SK-N-SH treated with all-trans-retinoic acid at 6 μM for 48 hours (cell line): ENCODE data around the gene CTPS2.

Experiments used
- ATAC-seq: fragments of 200-7000 bp; cut with Tn5 transposase; 3 replicates; pipeline ENCODE4 v1.9.1; 2020; ENCODE audit warnings: mild to moderate bottlenecking, moderate library complexity
- ARNTL ChIP-seq: fragments of 450-650 bp; formaldehyde crosslinking; IDR thresholded peaks from 2 replicates; pipeline ENCODE4 v1.5.0; 2020; ENCODE audit warnings: low read depth, mild to moderate bottlenecking, moderate library complexity, borderline replicate concordance
- BACH2 ChIP-seq: fragments of 250-450 bp; sonication (Bioruptor Pico); IDR thresholded peaks from 2 replicates; pipeline ENCODE4 v1.9.0; 2021; ENCODE audit warnings: mild to moderate bottlenecking, borderline replicate concordance
- CSDC2 ChIP-seq: fragments of 250-450 bp; sonication (Bioruptor Pico); IDR thresholded peaks from 2 replicates; pipeline ENCODE4 v1.5.0; 2020; ENCODE audit warnings: mild to moderate bottlenecking, moderate library complexity
- ESRRG ChIP-seq: fragments of 250-450 bp; sonication (Bioruptor Pico); IDR thresholded peaks from 2 replicates; pipeline ENCODE4 v1.6.1; 2021; ENCODE audit warnings: mild to moderate bottlenecking
- OSR1 ChIP-seq: fragments of 250-450 bp; sonication (Bioruptor Pico); IDR thresholded peaks from 2 replicates; pipeline ENCODE4 v1.8.0; 2022; ENCODE audit warnings: moderate library complexity, mild to moderate bottlenecking, inconsistent platforms
- PPARA ChIP-seq: fragments of 250-450 bp; sonication (Bioruptor Pico); IDR thresholded peaks from 2 replicates; pipeline ENCODE4 v1.5.0; 2020; ENCODE audit warnings: mild to moderate bottlenecking, borderline replicate concordance
- RARB ChIP-seq: fragments of 250-450 bp; sonication (Bioruptor Pico); IDR thresholded peaks from 2 replicates; pipeline ENCODE4 v1.8.0; 2021; ENCODE audit warnings: mild to moderate bottlenecking, moderate library complexity
- SNAI2 ChIP-seq: fragments of 250-450 bp; sonication (Bioruptor Pico); IDR thresholded peaks from 2 replicates; pipeline ENCODE4 v1.5.0; 2020; ENCODE audit warnings: mild to moderate bottlenecking, moderate library complexity
- TCF4 ChIP-seq: fragments of 250-450 bp; sonication (Bioruptor Pico); IDR thresholded peaks from 2 replicates; pipeline ENCODE4 v1.8.0; 2021; ENCODE audit warnings: mild to moderate bottlenecking, moderate library complexity, borderline replicate concordance
- TOX ChIP-seq: fragments of 250-450 bp; sonication (Bioruptor Pico); IDR thresholded peaks from 2 replicates; pipeline ENCODE4 v1.8.0; 2021; ENCODE audit warnings: mild to moderate bottlenecking, moderate library complexity, borderline replicate concordance
- ZC3H10 ChIP-seq: fragments of 250-450 bp; sonication (Bioruptor Pico); IDR thresholded peaks from 2 replicates; pipeline ENCODE4 v1.5.1; 2021; ENCODE audit warnings: mild to moderate bottlenecking, moderate library complexity
- ZFP3 ChIP-seq: fragments of 250-450 bp; sonication (Bioruptor Pico); IDR thresholded peaks from 2 replicates; pipeline ENCODE4 v1.5.0; 2020; ENCODE audit warnings: mild to moderate bottlenecking, moderate library complexity
- ZFP30 ChIP-seq: fragments of 450-650 bp; formaldehyde crosslinking; IDR thresholded peaks from 2 replicates; pipeline ENCODE4 v1.5.0; 2022; ENCODE audit warnings: mild to moderate bottlenecking, moderate library complexity
- ZNF565 ChIP-seq: fragments of 450-650 bp; formaldehyde crosslinking; conservative IDR thresholded peaks from 2 replicates; pipeline ENCODE4 v1.5.0; 2020; ENCODE audit warnings: low read depth, mild to moderate bottlenecking, moderate library complexity
- ZNF70 ChIP-seq: fragments of 450-650 bp; formaldehyde crosslinking; IDR thresholded peaks from 2 replicates; pipeline ENCODE4 v1.5.0; 2020; ENCODE audit warnings: mild to moderate bottlenecking, moderate library complexity
- ZNF8 ChIP-seq: fragments of 450-650 bp; formaldehyde crosslinking; IDR thresholded peaks from 2 replicates; pipeline ENCODE4 v1.5.0; 2020; ENCODE audit warnings: mild to moderate bottlenecking, moderate library complexity
- TF ChIP-seq, protein P1 (sequence below): fragments of 250-450 bp; sonication (Bioruptor Pico); IDR thresholded peaks from 2 replicates; pipeline ENCODE4 v1.8.0; 2021; ENCODE audit warnings: low read depth, mild to moderate bottlenecking, moderate library complexity, borderline replicate concordance
- TF ChIP-seq, protein P2 (sequence below): fragments of 250-450 bp; sonication (Bioruptor Pico); IDR thresholded peaks from 2 replicates; pipeline ENCODE4 v1.5.1; 2020; ENCODE audit warnings: low read depth, mild to moderate bottlenecking, moderate library complexity
- TF ChIP-seq, protein P3 (sequence below): fragments of 250-450 bp; sonication (Bioruptor Pico); IDR thresholded peaks from 2 replicates; pipeline ENCODE4 v1.5.1; 2021; ENCODE audit warnings: mild to moderate bottlenecking, moderate library complexity
- TF ChIP-seq, protein P4 (sequence below): fragments of 250-450 bp; sonication (Bioruptor Pico); IDR thresholded peaks from 2 replicates; pipeline ENCODE4 v1.5.0; 2020; ENCODE audit warnings: mild to moderate bottlenecking, moderate library complexity
- TF ChIP-seq, protein P5 (sequence below): fragments of 250-450 bp; sonication (Bioruptor Pico); IDR thresholded peaks from 2 replicates; pipeline ENCODE4 v1.8.0; 2020; ENCODE audit warnings: mild to moderate bottlenecking, moderate library complexity, borderline replicate concordance

Gene CTPS2

DNA sequence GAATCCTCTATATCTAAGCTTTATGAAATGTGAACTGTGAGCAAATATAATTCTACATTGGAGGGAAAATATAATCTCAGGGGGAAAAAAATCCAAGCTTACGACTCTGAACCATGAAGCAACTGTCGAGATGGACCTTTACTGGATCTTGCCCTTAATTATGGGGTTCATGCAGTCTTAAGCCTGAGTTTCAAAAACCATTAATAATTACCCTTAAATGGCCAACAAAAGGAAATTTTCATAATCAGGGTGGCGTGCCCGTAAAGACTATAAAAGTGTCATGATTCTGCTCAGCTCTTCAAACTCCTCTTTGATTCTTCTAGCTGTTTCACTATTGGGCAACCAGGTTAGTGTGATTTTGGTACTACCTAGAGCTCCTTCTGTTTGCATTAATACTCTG lies 62.6 kb downstream of the CTPS2 start, which contains the start of gene S100G:
S100G (plus strand) TSS at position 301 of the 400 bp plus-strand sequence. CDS start 849 bp downstream, outside the sequence.
- TF ChIP-seq PPARA (CRISPR knock-in tag) (no peak), TOX (CRISPR knock-in tag) (no peak), BACH2 (CRISPR knock-in tag) (no peak)
- TF ChIP-seq, protein P1, sequence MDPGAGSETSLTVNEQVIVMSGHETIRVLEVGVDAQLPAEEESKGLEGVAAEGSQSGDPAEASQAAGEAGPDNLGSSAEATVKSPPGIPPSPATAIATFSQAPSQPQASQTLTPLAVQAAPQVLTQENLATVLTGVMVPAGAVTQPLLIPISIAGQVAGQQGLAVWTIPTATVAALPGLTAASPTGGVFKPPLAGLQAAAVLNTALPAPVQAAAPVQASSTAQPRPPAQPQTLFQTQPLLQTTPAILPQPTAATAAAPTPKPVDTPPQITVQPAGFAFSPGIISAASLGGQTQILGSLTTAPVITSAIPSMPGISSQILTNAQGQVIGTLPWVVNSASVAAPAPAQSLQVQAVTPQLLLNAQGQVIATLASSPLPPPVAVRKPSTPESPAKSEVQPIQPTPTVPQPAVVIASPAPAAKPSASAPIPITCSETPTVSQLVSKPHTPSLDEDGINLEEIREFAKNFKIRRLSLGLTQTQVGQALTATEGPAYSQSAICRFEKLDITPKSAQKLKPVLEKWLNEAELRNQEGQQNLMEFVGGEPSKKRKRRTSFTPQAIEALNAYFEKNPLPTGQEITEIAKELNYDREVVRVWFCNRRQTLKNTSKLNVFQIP (CRISPR knock-in tag) = no peak
- TF ChIP-seq, protein P2, sequence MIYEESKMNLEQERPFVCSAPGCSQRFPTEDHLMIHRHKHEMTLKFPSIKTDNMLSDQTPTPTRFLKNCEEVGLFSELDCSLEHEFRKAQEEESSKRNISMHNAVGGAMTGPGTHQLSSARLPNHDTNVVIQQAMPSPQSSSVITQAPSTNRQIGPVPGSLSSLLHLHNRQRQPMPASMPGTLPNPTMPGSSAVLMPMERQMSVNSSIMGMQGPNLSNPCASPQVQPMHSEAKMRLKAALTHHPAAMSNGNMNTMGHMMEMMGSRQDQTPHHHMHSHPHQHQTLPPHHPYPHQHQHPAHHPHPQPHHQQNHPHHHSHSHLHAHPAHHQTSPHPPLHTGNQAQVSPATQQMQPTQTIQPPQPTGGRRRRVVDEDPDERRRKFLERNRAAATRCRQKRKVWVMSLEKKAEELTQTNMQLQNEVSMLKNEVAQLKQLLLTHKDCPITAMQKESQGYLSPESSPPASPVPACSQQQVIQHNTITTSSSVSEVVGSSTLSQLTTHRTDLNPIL (CRISPR knock-in tag) = no peak
- TF ChIP-seq, all 23 proteins: peak for 0
- no peak for ATAC-seq

DNA sequence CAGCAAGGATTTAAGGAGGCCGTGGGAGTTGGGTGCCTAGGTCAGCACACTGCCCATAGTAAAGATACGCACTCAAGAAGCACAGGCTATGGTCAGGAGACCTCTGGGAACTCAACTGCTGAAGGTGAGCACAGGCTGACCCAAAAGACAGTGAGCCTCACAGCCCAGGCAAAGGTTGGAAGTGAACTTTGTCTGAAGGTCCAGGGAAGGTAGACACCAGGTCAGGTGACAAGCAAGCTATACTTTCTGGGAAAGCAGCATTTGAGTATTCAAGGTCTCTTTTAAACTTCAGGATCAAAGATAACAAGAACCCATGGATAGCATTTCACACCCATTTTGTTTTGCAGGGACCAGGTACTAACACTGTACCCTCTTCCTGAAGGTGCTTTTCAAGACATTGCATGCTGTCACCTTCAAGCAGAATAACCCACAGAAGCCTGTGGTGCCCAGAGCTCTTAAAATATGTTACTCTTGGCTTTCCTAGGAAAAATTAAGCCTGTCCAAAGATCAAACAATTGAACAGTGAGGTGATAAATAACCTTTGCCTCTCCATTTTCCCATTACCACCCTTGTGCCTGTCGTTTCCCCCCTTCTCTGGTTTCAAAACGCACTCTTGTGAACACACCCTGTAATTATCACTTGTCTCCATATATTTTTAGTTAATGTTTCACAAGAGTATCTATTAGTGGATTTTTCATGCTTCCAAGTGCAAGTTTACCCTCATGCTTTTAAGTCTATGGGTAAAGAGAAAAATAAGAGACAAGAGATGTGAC lies 65.9 kb downstream of the CTPS2 start:
- no peak for ATAC-seq
- TF ChIP-seq ARNTL (CRISPR knock-in tag) = no peak
- no peak for TF ChIP-seq ZNF70 (CRISPR knock-in tag)
- TF ChIP-seq ZFP30 (CRISPR knock-in tag) = no peak
- TF ChIP-seq ZC3H10 = no peak
- no peak for TF ChIP-seq SNAI2
- TF ChIP-seq, protein P3, sequence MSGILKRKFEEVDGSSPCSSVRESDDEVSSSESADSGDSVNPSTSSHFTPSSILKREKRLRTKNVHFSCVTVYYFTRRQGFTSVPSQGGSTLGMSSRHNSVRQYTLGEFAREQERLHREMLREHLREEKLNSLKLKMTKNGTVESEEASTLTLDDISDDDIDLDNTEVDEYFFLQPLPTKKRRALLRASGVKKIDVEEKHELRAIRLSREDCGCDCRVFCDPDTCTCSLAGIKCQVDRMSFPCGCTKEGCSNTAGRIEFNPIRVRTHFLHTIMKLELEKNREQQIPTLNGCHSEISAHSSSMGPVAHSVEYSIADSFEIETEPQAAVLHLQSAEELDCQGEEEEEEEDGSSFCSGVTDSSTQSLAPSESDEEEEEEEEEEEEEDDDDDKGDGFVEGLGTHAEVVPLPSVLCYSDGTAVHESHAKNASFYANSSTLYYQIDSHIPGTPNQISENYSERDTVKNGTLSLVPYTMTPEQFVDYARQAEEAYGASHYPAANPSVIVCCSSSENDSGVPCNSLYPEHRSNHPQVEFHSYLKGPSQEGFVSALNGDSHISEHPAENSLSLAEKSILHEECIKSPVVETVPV (CRISPR knock-in tag) = no peak
- TF ChIP-seq, protein P4, sequence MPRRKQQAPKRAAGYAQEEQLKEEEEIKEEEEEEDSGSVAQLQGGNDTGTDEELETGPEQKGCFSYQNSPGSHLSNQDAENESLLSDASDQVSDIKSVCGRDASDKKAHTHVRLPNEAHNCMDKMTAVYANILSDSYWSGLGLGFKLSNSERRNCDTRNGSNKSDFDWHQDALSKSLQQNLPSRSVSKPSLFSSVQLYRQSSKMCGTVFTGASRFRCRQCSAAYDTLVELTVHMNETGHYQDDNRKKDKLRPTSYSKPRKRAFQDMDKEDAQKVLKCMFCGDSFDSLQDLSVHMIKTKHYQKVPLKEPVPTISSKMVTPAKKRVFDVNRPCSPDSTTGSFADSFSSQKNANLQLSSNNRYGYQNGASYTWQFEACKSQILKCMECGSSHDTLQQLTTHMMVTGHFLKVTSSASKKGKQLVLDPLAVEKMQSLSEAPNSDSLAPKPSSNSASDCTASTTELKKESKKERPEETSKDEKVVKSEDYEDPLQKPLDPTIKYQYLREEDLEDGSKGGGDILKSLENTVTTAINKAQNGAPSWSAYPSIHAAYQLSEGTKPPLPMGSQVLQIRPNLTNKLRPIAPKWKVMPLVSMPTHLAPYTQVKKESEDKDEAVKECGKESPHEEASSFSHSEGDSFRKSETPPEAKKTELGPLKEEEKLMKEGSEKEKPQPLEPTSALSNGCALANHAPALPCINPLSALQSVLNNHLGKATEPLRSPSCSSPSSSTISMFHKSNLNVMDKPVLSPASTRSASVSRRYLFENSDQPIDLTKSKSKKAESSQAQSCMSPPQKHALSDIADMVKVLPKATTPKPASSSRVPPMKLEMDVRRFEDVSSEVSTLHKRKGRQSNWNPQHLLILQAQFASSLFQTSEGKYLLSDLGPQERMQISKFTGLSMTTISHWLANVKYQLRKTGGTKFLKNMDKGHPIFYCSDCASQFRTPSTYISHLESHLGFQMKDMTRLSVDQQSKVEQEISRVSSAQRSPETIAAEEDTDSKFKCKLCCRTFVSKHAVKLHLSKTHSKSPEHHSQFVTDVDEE (CRISPR knock-in tag) = no peak
- TF ChIP-seq ZFP3 (CRISPR knock-in tag) = no peak
- TF ChIP-seq, protein P2 (CRISPR knock-in tag) = no peak
- TF ChIP-seq, protein P5, sequence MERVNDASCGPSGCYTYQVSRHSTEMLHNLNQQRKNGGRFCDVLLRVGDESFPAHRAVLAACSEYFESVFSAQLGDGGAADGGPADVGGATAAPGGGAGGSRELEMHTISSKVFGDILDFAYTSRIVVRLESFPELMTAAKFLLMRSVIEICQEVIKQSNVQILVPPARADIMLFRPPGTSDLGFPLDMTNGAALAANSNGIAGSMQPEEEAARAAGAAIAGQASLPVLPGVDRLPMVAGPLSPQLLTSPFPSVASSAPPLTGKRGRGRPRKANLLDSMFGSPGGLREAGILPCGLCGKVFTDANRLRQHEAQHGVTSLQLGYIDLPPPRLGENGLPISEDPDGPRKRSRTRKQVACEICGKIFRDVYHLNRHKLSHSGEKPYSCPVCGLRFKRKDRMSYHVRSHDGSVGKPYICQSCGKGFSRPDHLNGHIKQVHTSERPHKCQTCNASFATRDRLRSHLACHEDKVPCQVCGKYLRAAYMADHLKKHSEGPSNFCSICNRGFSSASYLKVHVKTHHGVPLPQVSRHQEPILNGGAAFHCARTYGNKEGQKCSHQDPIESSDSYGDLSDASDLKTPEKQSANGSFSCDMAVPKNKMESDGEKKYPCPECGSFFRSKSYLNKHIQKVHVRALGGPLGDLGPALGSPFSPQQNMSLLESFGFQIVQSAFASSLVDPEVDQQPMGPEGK (CRISPR knock-in tag) = no peak
- TF ChIP-seq, all 23 proteins: peak for 0

DNA sequence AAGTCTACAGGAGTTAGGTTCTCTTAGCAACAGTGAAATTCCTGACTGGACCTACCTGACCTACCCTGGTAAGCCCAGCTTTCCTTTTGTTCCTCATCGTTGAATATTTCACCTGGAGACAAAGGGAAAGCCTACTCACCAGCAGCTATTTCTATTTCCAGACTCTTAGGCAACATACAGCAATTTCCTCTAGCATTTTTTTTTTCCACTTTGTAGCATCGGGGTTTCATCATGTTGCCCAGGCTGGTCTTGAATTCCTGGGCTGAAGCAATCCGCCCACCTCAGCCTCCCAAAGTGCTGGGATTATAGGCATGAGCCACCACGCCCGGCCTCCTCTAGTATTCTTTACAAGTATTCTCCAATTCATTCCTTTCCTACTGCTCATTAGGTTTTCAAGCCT lies 69.3 kb downstream of the CTPS2 start:
- ATAC-seq = peak; percentile 42; the same call in 2 of the 3 replicates
- no peak for TF ChIP-seq ARNTL (CRISPR knock-in tag)
- TF ChIP-seq SNAI2 = no peak
- TF ChIP-seq CSDC2 = no peak
- no peak for TF ChIP-seq ESRRG (CRISPR knock-in tag)
- TF ChIP-seq PPARA (CRISPR knock-in tag) = no peak
- no peak for TF ChIP-seq ZNF565
- no peak for TF ChIP-seq TCF4 (CRISPR knock-in tag)
- no peak for TF ChIP-seq ZFP30 (CRISPR knock-in tag)
- no peak for TF ChIP-seq BACH2 (CRISPR knock-in tag)
- TF ChIP-seq, protein P5 (CRISPR knock-in tag) = no peak
- no peak for TF ChIP-seq ZNF8 (CRISPR knock-in tag)
- TF ChIP-seq RARB (CRISPR knock-in tag) = no peak
- no peak for TF ChIP-seq OSR1
- TF ChIP-seq TOX (CRISPR knock-in tag) = no peak
- no peak for TF ChIP-seq ZNF70 (CRISPR knock-in tag)
